ENCODE results near the gene HOXA2.
A peak's percentile ranks its signal among the peaks of the same experiment; 100 is the strongest.

The HOXA2 gene

DNA sequence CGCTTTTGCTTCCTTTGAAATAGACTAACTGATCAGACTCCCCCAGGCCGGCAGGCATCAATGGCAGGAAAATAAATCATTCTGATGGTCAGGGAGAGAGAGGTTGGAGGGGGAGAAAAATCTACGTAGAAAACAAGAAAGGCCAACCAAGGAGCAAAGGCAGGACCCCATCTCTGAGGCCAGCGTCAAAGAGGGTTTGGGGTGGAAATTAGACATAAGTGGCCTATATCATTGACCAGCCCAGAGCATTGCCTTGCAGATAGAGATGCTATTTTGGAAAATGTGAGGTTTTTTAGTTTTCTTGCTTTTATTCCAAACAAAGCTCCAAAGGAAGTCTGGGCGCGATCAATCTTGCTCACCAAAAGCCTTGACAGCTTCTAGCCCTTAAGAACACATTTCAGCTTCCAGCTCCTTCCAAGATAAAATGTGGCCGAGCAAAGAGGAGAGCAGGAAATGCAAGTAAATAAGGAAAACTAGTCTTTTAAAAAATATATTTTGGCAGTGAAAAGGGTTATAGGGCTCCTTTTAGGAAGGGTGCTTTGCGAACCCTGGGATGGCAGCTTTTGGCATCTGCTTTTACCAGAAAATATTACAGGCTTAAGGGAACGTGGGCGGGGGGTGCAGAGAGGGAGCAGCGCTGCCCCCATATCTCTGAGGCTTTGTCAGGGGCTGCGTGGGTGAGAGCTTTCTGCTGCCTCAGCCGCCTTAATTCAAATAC lies 2.0 kb upstream of the HOXA2 start:
- TF ChIP-seq, protein P1, sequence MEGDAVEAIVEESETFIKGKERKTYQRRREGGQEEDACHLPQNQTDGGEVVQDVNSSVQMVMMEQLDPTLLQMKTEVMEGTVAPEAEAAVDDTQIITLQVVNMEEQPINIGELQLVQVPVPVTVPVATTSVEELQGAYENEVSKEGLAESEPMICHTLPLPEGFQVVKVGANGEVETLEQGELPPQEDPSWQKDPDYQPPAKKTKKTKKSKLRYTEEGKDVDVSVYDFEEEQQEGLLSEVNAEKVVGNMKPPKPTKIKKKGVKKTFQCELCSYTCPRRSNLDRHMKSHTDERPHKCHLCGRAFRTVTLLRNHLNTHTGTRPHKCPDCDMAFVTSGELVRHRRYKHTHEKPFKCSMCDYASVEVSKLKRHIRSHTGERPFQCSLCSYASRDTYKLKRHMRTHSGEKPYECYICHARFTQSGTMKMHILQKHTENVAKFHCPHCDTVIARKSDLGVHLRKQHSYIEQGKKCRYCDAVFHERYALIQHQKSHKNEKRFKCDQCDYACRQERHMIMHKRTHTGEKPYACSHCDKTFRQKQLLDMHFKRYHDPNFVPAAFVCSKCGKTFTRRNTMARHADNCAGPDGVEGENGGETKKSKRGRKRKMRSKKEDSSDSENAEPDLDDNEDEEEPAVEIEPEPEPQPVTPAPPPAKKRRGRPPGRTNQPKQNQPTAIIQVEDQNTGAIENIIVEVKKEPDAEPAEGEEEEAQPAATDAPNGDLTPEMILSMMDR (IDR thresholded peaks at IDR 0.05) = no peak
- Histone ChIP-seq H3K4me3 (no peak overlapping the region), H3K27ac (no peak overlapping the region)
- DNase-seq (ENCODE audit: low spot score) = no peak

DNA sequence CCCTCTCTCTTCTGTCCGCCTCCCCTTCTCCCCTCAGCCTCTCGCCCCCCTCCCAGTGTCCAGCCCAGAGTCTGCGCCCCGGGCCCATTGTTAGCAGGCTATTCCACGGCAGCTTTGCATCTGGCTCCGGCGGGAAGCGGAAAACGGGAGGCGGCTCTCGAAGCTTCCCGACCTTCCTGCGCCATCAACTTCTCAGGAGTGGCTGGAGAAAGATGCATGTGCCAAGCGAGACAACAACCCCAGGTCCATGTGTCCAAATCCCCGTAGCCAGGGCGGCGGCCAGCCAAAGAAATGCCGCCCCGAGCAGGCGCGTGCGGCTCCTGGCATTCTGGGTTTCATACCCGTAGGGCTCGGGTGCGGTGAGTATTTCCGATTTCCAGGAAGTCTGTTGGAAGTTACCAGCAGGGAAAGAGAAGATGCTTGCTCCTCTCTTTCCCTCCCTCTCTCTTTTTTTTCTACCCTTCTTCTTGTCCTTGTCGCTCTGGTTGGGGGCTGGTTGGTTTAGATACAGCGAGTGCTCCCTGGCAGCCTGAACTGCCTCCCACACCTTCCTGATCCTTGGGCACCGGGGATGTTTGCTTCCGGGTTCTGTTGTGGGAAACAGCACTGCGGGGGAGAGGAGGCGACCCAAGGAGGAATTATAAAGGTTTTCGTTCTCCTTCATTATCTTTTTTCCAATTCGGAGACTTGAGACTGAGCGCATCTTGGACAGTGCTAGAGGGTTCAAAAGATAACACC lies 1.2 kb upstream of the HOXA2 start:
- H3K4me3 ChIP-seq = peak overlapping the region; percentile 51
- DNase-seq (ENCODE audit: low spot score) = no peak
- peak overlapping the region in 1 of 2 donors; percentile 40 for H3K27ac ChIP-seq
- TF ChIP-seq, protein P1 (IDR thresholded peaks at IDR 0.05) = no peak

DNA sequence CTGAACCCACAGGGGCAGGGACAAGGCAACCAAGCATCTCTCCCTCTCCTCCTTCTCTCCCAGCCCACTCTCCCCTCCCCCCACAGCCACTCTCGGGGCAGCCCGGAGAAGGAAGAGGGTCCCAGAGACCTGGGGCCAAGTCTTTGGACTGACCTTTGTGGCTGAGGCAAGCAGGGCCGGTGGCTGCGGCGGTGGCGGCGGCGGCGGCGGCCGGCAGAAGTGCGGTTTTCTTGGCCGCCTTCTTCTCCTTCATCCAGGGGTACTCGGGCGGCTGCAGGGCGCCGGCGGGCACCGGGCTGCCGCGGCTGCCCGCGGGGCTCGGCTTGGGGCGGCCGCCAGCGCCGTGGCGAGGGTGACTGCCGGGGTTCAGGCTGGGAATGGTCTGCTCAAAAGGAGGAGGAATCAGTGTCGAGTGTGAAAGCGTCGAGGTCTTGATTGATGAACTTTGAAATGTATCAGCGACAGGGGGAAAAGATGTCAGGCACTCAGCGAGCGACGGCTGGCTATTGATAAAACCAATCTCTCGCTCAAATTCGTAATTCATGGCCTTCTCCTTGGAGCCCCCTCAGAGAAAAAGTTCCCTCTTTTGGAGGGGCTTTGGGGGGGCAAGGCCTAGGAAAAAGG lies 414 bp downstream of the HOXA2 start:
- Histone ChIP-seq H3K4me3 (peak overlapping the region; percentile 56), H3K27ac (peak overlapping the region in 1 of 2 donors; percentile 57)
- DNase-seq (ENCODE audit: low spot score) = no peak
- TF ChIP-seq, protein P1 (IDR thresholded peaks at IDR 0.05) = no peak

DNA sequence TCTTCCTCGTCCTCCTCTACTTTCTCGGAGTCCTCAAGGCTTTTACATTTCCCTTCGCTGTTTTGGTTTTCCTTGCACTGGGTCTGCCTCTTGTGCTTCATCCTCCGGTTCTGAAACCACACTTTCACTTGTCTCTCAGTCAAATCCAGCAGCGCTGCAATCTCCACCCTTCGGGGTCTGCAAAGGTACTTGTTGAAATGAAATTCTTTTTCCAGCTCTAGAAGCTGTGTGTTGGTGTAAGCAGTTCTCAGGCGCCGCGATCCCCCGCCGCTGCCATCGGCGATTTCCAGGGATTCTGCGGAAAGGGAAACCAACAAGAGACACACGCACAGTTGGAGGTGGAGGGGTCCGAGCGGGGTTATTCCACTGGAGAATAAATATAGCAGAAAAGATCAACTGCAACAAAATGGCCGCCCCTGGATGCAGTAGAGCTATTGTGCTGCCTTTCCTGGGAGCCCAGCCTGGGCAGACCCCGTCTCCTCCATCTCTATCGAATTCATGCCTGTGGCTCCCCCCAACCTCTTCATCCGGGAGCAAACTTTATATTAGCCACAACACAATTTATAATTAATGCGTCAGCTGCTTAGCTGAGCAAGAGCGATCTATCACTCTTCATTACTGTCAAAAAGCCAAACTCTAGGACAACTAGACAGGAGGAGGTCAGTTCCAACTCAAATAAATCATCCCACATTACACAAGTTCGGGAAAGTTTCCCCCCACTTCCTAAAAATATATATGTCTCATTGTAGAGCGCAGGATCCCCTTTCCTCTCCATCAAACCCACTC lies 1.1 kb downstream of the HOXA2 start:
- H3K27ac ChIP-seq = peak overlapping the region in 1 of 2 donors; percentile 57
- no peak for DNase-seq (ENCODE audit: low spot score)
- TF ChIP-seq, protein P1 (IDR thresholded peaks at IDR 0.05) = no peak
- peak overlapping the region; percentile 56 for H3K4me3 ChIP-seq

DNA sequence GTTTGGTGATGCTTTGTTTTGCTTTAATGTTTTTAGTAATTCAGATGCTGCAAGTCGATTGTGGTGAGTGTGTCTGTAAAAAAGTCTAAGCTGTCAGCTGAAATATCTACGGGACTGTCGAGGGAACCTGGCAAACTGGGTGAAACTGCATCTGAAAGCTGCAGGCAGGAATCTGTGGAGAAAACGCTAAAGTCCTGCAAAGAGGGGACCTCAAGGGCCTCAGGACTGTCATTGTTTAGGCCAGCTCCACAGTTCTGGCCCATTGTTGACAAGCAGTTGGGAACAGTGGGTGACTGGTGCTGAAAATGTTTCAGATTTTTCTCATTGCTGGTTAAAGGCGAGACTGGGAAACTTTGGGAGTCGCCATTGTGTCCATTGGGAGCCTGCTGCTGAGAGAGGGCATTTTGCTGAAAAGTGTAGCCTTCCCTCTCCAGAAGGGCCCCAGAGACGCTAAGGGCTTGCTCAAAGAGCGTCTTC lies 1.8 kb downstream of the HOXA2 start:
- TF ChIP-seq, protein P1 (IDR thresholded peaks at IDR 0.05) = no peak
- peak overlapping the region in 1 of 2 donors; percentile 57 for H3K27ac ChIP-seq
- H3K4me3 ChIP-seq = peak overlapping the region; percentile 56
- DNase-seq (ENCODE audit: low spot score) = no peak

DNA sequence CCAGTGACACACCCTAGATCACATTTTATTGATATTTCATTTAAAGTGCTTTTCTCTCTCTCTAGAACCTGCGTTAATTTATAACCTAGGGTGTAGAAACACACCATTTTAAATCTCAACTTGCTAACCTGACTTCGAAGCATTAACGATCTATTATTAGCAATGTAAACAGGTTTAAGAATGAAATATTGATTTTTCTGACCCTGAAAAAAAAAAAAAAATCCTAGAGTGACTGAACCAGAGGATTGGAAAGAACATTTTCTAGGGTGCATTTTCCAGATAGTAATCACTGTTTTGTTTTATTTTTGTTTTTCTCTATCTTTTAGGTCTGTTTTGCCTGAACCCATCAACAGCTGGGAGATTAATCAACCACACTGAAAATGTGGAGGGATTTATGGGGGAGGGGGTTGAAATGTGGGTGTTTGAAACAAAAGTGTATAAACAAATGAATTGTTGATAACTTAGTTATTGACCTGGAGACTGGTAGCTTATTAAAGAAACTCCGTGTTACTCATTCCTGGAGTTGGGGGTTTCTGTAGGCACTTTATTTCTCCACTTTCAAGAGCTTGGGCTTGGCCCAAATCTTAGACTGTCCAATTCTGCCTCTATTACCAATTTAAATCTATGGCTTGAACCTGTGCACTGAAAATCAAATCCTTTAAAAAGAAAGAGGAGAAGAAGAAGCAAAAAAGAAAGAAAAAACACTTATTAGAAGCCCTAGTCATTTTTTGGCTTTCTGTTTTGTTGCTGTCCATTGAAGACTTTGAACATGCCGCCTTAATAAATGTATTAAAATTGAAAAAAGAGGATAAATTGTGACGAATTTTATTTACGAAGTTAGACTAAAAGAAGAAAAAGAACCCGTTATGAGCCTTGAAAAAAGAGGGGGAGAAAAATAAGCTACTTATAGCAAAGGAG lies 2.8 kb downstream of the HOXA2 start:
- TF ChIP-seq, protein P1 (IDR thresholded peaks at IDR 0.05) = no peak
- Histone ChIP-seq H3K27ac (no peak overlapping the region), H3K4me3 (no peak overlapping the region)
- no peak for DNase-seq (ENCODE audit: low spot score)

All from coronary artery (tissue), 2 donors.